HUES64 (cell line): ENCODE measurements around the gene P2RX3.
"Not testable (repeated sequence)": the region's sequence is repeated elsewhere in the genome, so short reads cannot be mapped to it uniquely, and the experiment has no call there.

Source experiments
- H3K27ac ChIP-seq: 2 replicates; pipeline ENCODE4 v1.7.0; 2013; ENCODE audit warnings: low read depth, low read length, inconsistent platforms
- H3K27me3 ChIP-seq: 2 replicates; pipeline ENCODE4 v1.6.1; 2013; ENCODE audit warnings: mild to moderate bottlenecking, low read length; ENCODE audit not compliant: insufficient read depth
- H3K36me3 ChIP-seq: 2 replicates; pipeline ENCODE4 v1.6.1; 2013; ENCODE audit warnings: mild to moderate bottlenecking, low read length; ENCODE audit not compliant: insufficient read depth
- H3K4me1 ChIP-seq: 2 replicates; pipeline ENCODE4 v1.6.1; 2013; ENCODE audit warnings: mild to moderate bottlenecking, low read length, moderate library complexity; ENCODE audit not compliant: insufficient read depth
- H3K4me3 ChIP-seq: 2 replicates; pipeline ENCODE4 v1.5.1; 2013; ENCODE audit warnings: mild to moderate bottlenecking, low read length, moderate library complexity
- H3K9ac ChIP-seq: 2 replicates; pipeline ENCODE4 v1.6.1; 2013; ENCODE audit warnings: mild to moderate bottlenecking, low read depth, low read length
- H3K9me3 ChIP-seq: 2 replicates; pipeline ENCODE4 v1.6.1; 2013; ENCODE audit warnings: low read depth, low read length; ENCODE audit not compliant: insufficient read depth
- WGBS: fragments of 150-250, 120-280 bp; methylation state at CpG from one replicate; pipeline ENCODE4 v1.1.7; 2013; ENCODE audit warnings: missing lambda C conversion rate; 5-methylcytosine and 5-hydroxymethylcytosine counted together

P2RX3 gene

DNA sequence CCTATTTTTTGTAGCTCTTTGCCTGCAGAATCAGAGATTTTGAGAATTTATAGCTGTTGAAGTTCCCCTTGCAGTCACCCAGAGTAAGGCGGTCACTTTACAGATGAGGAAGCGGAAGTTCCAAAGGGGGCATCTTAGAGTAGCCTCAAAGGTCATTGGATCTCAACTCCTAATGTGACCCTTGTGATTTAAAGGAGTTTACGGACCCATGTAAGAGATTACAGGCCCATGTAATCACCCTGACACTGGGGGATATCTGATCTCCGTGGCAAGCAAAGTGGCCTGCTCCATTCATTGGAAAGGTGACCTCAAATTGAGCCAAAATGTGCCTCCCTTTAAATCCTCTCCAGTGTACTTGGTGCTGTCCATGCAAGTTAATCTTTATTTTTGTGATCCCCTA lies 15.7 kb downstream of the P2RX3 start:
- Histone ChIP-seq H3K9ac (no peak overlapping the region), H3K4me1 (no peaks in the 10 kb centered on the region; the same call in 1 of the 2 replicates), H3K27ac (no peak overlapping the region), H3K9me3 (no peaks in the 10 kb centered on the region), H3K36me3 (no peaks in the 10 kb centered on the region), H3K4me3 (no peak overlapping the region), H3K27me3 (no peaks in the 10 kb centered on the region)
- WGBS, result 81% methylated on average over 4 of the region's 4 CpGs

DNA sequence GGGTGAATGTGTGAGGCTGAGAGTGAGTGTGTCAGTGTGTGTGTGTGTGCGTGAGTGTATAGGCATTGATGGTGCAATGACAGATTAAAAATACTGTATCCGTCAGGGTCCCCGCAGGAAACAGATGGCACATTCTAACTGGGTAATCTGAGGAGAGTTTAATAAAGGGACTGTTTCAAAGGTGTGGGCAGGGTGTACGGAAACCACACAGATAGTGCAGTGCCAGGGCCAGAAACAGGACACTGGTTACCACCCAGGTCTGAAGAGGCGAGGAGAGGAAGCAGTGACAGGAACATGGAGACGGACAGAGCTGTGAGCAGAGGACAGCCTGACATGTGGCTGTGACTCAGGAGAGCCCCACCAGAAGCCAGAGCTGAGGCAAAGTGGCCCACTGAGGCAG lies 16.5 kb downstream of the P2RX3 start:
- Histone ChIP-seq H3K27ac (no peak overlapping the region), H3K27me3 (no peaks in the 10 kb centered on the region), H3K4me1 (no peaks in the 10 kb centered on the region; the same call in 1 of the 2 replicates), H3K9ac (no peak overlapping the region), H3K36me3 (no peaks in the 10 kb centered on the region), H3K4me3 (no peak overlapping the region), H3K9me3 (no peaks in the 10 kb centered on the region)
- WGBS, result 94% methylated on average over 6 of the region's 6 CpGs

DNA sequence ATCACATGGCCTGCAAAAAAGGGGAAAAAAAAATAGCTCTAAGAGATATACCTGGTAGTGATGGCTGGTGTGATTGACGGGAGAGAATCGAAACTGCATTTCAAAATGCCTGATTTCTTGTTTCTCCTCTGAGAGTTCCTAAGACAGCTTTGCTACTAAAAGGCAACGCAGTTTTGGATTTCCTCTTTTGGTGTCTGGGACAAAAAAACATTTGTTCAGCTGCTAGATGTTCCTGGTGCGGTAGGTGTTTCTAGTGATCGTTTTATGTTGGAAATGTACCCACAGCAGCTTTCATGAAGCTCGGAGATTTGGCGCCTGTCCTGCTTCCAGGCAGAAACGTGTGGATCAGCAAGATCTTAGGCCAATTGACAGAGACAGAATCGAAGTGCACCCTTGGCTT lies 18.1 kb downstream of the P2RX3 start:
- no peak overlapping the region for H3K27ac ChIP-seq
- WGBS, result 89% methylated on average over 9 of the region's 9 CpGs
- H3K27me3 ChIP-seq, result no peaks in the 10 kb centered on the region
- no peaks in the 10 kb centered on the region for H3K36me3 ChIP-seq
- no peak overlapping the region for H3K4me3 ChIP-seq
- no peaks in the 10 kb centered on the region; the same call in 1 of the 2 replicates for H3K4me1 ChIP-seq
- H3K9me3 ChIP-seq, result no peaks in the 10 kb centered on the region
- no peak overlapping the region for H3K9ac ChIP-seq

DNA sequence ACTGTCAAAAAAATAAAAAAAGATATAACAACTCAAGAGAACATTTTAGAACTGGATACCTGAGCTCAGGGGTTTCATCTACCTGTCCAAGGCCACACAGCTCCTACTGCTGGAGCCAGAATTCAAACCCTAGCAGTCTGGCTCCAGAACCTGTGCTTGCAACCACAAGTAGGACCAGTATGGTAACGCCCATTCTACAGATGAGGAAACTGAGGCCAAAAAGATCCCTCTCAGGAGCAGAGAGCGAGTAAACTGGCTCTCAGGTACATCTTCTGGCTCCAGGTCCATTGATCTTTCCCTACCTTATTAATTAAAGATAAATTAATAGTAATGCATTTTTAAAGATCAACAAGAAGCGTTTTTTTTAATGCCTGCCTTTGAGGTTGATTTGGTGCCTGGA lies 19.2 kb downstream of the P2RX3 start:
- H3K9ac ChIP-seq, result no peak overlapping the region
- no peaks in the 10 kb centered on the region for H3K27me3 ChIP-seq
- no peaks in the 10 kb centered on the region; the same call in 1 of the 2 replicates for H3K4me1 ChIP-seq
- H3K36me3 ChIP-seq, result no peaks in the 10 kb centered on the region
- no peaks in the 10 kb centered on the region for H3K9me3 ChIP-seq
- no peak overlapping the region for H3K4me3 ChIP-seq
- H3K27ac ChIP-seq, result no peak overlapping the region
- 95% methylated on average over 3 of the region's 3 CpGs for WGBS

DNA sequence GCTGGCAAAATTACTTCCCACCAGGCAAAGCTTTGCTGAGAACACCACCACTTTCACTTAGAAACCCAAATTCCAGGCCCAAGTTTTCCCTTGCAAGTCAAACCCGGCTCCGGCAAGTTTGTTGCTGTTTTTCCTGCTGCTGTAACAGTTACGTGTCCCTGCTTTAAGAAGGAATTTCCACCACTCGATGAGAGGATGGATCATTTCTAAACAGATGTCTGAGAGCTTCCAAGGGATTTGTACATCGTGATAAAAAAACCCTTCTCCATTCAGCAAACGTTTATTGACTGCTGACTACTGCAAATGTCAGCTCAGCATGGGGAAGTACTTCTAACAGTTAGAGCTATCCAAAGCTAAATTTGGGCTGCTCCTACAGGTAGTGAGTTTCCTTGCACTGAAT lies 19.7 kb downstream of the P2RX3 start:
- WGBS, result 81% methylated on average over 6 of the region's 6 CpGs
- H3K27me3 ChIP-seq, result no peaks in the 10 kb centered on the region
- H3K4me1 ChIP-seq, result no peaks in the 10 kb centered on the region; the same call in 1 of the 2 replicates
- H3K9ac ChIP-seq, result no peak overlapping the region
- no peak overlapping the region for H3K4me3 ChIP-seq
- H3K27ac ChIP-seq, result no peak overlapping the region
- H3K9me3 ChIP-seq, result no peaks in the 10 kb centered on the region
- H3K36me3 ChIP-seq, result no peaks in the 10 kb centered on the region

DNA sequence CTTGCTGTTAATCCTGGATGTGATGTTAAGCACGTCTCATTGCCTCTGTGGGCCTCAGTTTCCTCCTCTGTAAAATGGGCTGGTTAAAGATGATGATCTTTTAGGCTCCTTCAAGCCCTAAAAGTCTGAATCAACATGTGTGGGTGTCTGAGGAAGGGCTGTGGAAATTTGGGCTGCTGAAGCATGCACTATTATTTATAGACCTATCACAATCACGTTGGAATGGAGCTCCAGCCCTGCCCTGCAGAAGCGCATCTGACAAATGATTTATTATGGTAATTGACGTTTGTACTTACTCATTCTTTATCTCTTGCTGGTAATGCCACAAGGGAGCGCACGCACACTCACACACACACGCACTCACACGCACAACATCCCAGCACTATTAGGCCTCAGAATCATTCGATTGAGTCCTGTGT lies 20.4 kb downstream of the P2RX3 start:
- Histone ChIP-seq H3K9ac (no peak overlapping the region), H3K27ac (no peak overlapping the region), H3K4me3 (no peak overlapping the region), H3K9me3 (no peaks in the 10 kb centered on the region), H3K27me3 (no peaks in the 10 kb centered on the region), H3K36me3 (no peaks in the 10 kb centered on the region), H3K4me1 (no peaks in the 10 kb centered on the region)
- 93% methylated on average over 8 of the region's 9 CpGs for WGBS

DNA sequence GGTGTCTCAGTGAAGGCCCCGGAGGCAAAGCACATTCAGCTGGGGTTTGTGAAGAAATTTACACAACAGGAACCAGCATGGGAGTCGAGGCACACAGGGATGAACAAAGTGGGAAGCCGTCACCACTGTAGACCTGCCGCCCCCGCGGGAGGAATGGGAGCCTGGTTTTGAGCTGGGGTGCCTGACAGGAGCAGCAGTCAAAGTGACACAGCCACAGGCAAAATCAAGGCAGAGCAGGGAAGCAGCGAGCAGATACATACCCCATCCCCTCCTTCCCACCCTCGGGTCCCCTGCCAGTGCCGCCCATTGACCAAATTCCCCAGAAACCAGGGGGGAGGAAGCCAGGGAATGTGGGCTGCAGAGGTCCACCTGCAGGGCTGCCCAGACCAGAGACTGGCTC lies 20.8 kb downstream of the P2RX3 start:
- no peaks in the 10 kb centered on the region for H3K4me1 ChIP-seq
- no peaks in the 10 kb centered on the region for H3K36me3 ChIP-seq
- 80% methylated on average over 9 of the region's 9 CpGs for WGBS
- no peaks in the 10 kb centered on the region for H3K9me3 ChIP-seq
- H3K27ac ChIP-seq, result no peak overlapping the region
- H3K27me3 ChIP-seq, result no peaks in the 10 kb centered on the region
- no peak overlapping the region for H3K9ac ChIP-seq
- no peak overlapping the region for H3K4me3 ChIP-seq

DNA sequence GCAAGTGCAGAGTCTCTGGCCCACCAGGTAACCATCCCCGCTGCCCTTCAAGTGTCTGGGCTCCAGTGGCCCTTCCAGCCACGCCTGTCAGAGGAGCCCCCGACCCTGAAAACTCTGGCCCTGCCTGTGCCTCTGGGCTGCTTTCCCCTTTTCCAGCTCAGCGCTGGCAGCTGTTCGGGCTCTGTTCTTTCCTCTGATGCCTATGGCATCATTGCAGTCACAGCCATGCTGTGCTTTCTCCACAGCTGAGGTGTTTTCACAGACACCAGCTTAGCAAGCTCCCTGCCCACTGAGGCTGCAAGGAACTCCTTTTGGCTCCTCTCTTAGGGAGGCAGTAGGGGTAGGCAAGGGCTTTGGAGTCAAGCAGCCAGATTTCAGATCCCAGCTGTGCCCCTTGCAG lies 21.2 kb downstream of the P2RX3 start:
- Histone ChIP-seq H3K27me3 (no peaks in the 10 kb centered on the region), H3K27ac (no peak overlapping the region), H3K9me3 (no peaks in the 10 kb centered on the region), H3K9ac (no peak overlapping the region), H3K36me3 (no peaks in the 10 kb centered on the region), H3K4me3 (no peak overlapping the region), H3K4me1 (no peaks in the 10 kb centered on the region)
- 87% methylated on average over 5 of the region's 5 CpGs for WGBS

DNA sequence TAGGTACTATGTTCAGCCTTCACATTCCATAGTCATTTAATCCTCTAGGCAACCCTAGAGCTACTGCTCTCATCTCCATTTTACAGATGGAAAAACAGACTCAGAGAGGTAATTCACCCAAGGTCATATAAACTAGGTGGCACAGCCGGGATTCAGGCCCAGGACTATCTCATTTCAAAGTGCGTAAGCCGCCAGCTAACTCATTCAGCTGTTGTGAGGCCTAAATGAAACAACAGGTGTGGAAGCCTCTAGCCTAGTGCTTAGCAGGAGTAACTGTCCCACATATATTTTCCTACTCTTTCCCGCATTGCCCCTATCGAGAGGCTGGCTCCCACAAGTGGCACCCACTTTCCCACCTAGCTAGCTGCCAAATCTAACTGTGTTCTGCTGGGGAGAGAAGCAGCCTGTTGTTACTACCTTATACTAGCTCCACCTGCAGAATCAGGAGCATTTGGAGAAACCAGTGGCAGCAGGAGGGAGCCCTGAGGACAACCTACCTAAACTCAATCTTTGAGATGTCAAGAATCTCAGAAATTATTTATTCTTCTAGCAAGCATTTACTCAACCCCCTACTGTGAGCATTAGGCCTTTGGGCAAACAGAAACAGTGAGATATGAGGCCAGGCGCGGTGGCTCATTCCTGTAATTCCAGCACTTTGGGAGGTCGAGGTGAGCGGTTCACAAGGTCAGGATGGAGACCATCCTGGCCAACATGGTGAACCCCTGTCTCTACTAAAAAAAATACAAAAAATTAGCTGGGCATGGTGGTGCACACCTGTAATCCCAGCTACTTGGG lies 21.9 kb downstream of the P2RX3 start:
- WGBS, result 84% methylated on average over 9 of the region's 9 CpGs
- no peaks in the 10 kb centered on the region for H3K36me3 ChIP-seq
- H3K4me3 ChIP-seq, result no peak overlapping the region
- H3K4me1 ChIP-seq, result peaks cover 6% of the 10 kb centered on the region; the same call in 1 of the 2 replicates
- no peak overlapping the region for H3K27ac ChIP-seq
- H3K27me3 ChIP-seq, result no peaks in the 10 kb centered on the region
- no peak overlapping the region for H3K9ac ChIP-seq
- H3K9me3 ChIP-seq, result no peaks in the 10 kb centered on the region

DNA sequence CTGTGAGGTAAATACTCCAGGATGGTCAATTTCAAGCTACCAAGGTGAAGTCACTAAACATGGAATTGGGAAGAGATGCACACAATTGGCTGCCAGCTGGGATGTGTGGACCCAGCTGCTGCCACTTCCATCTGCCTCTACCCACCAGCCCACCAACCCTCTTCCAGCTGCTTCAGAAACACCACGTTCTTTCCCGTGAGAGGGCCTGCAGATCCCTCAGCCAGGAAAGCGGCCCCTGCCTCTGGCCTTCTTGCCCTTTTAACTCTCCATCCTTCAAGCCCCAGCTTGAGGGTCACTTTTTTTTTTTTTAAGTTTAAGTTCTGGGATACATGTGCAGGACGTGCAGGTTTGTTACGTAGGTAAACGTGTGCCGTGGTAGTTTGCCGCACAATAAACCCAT lies 22.8 kb downstream of the P2RX3 start:
- H3K27ac ChIP-seq, result no peak overlapping the region
- no peaks in the 10 kb centered on the region for H3K9me3 ChIP-seq
- no peak overlapping the region for H3K9ac ChIP-seq
- H3K4me1 ChIP-seq, result peaks cover 14% of the 10 kb centered on the region
- WGBS, result 94% methylated on average over 8 of the region's 8 CpGs
- no peaks in the 10 kb centered on the region for H3K36me3 ChIP-seq
- no peaks in the 10 kb centered on the region for H3K27me3 ChIP-seq
- H3K4me3 ChIP-seq, result no peak overlapping the region

DNA sequence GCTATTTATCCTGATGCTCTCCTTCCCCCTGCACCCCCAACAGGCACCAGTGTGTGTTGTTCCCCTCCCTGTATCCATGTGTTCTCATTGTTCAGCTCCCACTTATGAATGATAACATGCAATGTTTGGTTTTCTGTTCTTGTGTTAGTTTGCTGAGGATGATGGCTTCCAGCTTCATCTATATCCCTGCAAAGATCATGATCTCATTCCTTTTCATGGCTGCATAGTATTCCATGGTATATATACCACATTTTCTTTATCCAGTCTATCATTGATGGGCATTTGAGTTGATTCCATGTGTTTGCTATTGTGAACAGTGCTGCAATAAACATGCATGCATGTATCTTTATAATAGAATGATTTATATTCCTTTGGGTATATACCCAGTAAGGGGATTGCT lies 23.3 kb downstream of the P2RX3 start:
- H3K9ac ChIP-seq, result not testable (repeated sequence)

DNA sequence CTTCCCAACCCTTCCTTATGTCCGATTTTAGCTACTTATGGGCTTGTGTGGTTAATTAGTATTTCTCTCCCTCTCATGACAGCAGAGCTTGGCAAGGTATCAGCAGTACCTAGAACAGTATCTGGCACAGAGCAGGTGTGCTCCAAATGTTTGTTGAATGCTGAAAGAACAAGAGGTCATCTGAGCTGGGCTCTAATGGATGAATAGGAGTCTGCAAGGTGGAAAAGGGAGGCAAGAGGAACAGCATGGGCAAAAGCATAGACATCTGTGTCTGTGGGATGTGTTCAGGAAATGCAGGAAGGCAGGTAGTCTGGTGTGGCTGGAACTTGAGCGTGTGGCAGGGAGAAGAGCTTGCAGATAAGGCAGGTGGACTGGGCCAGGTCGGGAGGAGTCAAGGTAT lies 23.8 kb downstream of the P2RX3 start:
- Histone ChIP-seq H3K27ac (no peak overlapping the region), H3K4me3 (no peak overlapping the region), H3K36me3 (no peaks in the 10 kb centered on the region), H3K4me1 (peaks cover 18% of the 10 kb centered on the region), H3K9ac (no peak overlapping the region), H3K9me3 (no peaks in the 10 kb centered on the region), H3K27me3 (no peaks in the 10 kb centered on the region)
- 81% methylated on average over 2 of the region's 3 CpGs for WGBS

More for the DNA sequence above, 23.3 kb downstream of the P2RX3 start:
- not testable (repeated sequence) for H3K4me3 ChIP-seq, H3K36me3 ChIP-seq, H3K27me3 ChIP-seq, H3K9me3 ChIP-seq, H3K27ac ChIP-seq
- peaks cover 18% of the 10 kb centered on the region for H3K4me1 ChIP-seq
